Suprapubic skin (tissue), 4 donors: ENCODE measurements around the gene CIRBP. TPM values are rescaled to one million over a fixed set of nuclear protein-coding genes. Genes with fewer than 3 reads are reported as not detected.

ENCODE experiments used
- DNase-seq, 2 donors: peaks; one replicate each; pipeline ENCODE4 v3.0.0-alpha.2; 2019; ENCODE audit warnings: low spot score in 2 of 2
- H3K27ac ChIP-seq: fragments of 200-600 bp; sonication (generic); one replicate; pipeline ENCODE4 v1.5.1; 2019
- H3K27me3 ChIP-seq: fragments of 200-600 bp; sonication (generic); one replicate; pipeline ENCODE4 v1.5.1; 2019
- H3K36me3 ChIP-seq: fragments of 200-600 bp; sonication (generic); one replicate; pipeline ENCODE4 v1.5.1; 2019
- H3K4me1 ChIP-seq: fragments of 200-600 bp; sonication (generic); one replicate; pipeline ENCODE4 v1.5.1; 2019
- H3K4me3 ChIP-seq: fragments of 200-600 bp; sonication (generic); one replicate; pipeline ENCODE4 v1.5.1; 2019; ENCODE audit warnings: mild to moderate bottlenecking
- H3K9me3 ChIP-seq: fragments of 200-600 bp; sonication (generic); one replicate; pipeline ENCODE4 v1.5.1; 2019
- CTCF ChIP-seq, 2 donors: fragments of 200-600 bp in 1 of 2; fragments of 450-650 bp in 1 of 2; sonication (generic) in 1 of 2; IDR thresholded peaks; one replicate each; pipeline ENCODE4 v1.5.1; 2016 to 2019; ENCODE audit warnings: antibody characterized with exemption in 2 of 2, mild to moderate bottlenecking in 1 of 2, moderate library complexity in 1 of 2
- EP300 ChIP-seq: sonication (generic); formaldehyde crosslinking; IDR thresholded peaks from one replicate; pipeline ENCODE4 v1.6.1; 2017; ENCODE audit warnings: antibody characterized with exemption
- POLR2A ChIP-seq, 2 donors: fragments of 450-650 bp; IDR thresholded peaks; one replicate each; pipeline ENCODE4 v1.6.1; 2017; ENCODE audit warnings: antibody characterized with exemption in 2 of 2, mild to moderate bottlenecking in 2 of 2, moderate library complexity in 2 of 2
- POLR2AphosphoS5 ChIP-seq, 3 donors: sonication (generic); formaldehyde crosslinking; IDR thresholded peaks; one replicate each; pipeline ENCODE4 v1.6.1; 2017; ENCODE audit warnings: antibody characterized with exemption in 3 of 3
- WGBS: methylation state at CpG from one replicate; pipeline ENCODE4 v1.1.5; 2018; 5-methylcytosine and 5-hydroxymethylcytosine counted together
- total RNA-seq, 4 donors: library from RNA; depleted of rRNA; stranded (reverse); fragments of >200 nt; gene quantifications; one replicate each; pipeline ENCODE4 v1.1.0, GENCODE V29; 2016

CIRBP gene
- total RNA-seq, 4 donors from 2014 or later: 338 to 672 (median 451) TPM

GRCh38 chr19:1307320-1307719 lies 38.2 kb downstream of the CIRBP start:
- H3K27me3 ChIP-seq: peaks cover 24% of the 10 kb centered on the region
- peak in 1 of 2 donors; percentile 54 for DNase-seq
- H3K27ac ChIP-seq: no peak overlapping the region
- H3K4me1 ChIP-seq: no peaks in the 10 kb centered on the region
- H3K4me3 ChIP-seq: no peak overlapping the region
- no peaks in the 10 kb centered on the region for H3K36me3 ChIP-seq
- no peaks in the 10 kb centered on the region for H3K9me3 ChIP-seq
- WGBS: 89% methylated on average over 26 of the region's 38 CpGs
- TF ChIP-seq EP300: no peak
- TF ChIP-seq POLR2AphosphoS5 (IDR thresholded peaks at IDR 0.05): no peak
- no peak for TF ChIP-seq POLR2A (IDR thresholded peaks at IDR 0.05)
- TF ChIP-seq CTCF (IDR thresholded peaks at IDR 0.05): no peak

DNA sequence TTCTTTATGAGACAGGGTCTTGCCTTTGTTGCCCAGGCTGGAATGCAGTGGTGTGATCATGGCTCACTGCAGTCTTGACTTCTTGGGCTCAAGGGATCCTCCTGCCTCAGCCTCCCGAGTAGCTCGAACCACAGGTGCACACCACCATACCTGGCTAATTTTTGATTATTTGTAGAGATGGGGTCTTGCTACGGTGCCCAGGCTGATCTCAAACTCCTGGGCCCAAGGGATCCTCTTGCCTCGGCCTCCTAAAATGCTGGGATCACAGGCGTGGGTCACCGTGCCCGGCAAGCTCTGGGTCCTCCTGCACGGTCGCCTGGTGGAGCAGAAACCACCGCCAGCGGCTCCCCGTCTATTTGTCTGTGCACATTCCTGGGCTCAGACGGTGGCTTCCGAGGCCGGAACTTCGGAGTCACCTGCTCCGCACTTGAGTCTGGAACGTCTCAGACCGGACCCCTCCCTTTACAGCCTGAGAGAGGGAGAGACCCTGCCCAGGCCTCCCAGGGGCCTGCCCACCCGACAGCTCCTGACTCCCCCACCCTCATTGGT lies 38.7 kb downstream of the CIRBP start:
- peaks cover 29% of the 10 kb centered on the region for H3K27me3 ChIP-seq
- DNase-seq: no peak
- H3K36me3 ChIP-seq: no peaks in the 10 kb centered on the region
- no peaks in the 10 kb centered on the region for H3K4me1 ChIP-seq
- WGBS: 88% methylated on average over 6 of the region's 20 CpGs
- no peak overlapping the region for H3K4me3 ChIP-seq
- H3K27ac ChIP-seq: no peak overlapping the region
- TF ChIP-seq CTCF (IDR thresholded peaks at IDR 0.05): no peak
- no peak for TF ChIP-seq EP300
- TF ChIP-seq POLR2A (IDR thresholded peaks at IDR 0.05): no peak
- no peak for TF ChIP-seq POLR2AphosphoS5 (IDR thresholded peaks at IDR 0.05)
- H3K9me3 ChIP-seq: no peaks in the 10 kb centered on the region

DNA sequence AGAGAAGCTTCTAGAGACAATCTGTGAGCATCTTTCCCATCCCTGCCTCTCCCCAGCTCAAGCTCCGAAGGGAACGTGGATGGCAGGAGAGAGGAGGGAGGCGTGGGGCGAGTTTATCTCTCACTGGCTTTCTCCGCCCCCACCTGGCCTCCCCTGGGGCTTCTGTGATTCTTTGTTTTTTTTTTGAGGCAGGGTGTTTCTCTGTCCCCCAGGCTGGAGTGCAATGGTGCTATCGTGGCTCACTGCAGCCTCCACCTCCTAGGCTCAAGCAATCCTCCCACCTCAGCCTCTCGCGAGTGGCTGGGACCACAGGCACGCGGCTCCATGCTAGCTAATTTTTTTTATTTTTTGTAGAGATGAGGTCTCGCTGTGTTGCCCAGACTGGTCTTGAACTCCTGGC lies 39.6 kb downstream of the CIRBP start:
- DNase-seq: no peak
- Histone ChIP-seq H3K4me3 (no peak overlapping the region), H3K27ac (no peak overlapping the region), H3K9me3 (no peaks in the 10 kb centered on the region), H3K4me1 (peaks cover 6% of the 10 kb centered on the region), H3K36me3 (no peaks in the 10 kb centered on the region), H3K27me3 (peaks cover 37% of the 10 kb centered on the region)
- TF ChIP-seq POLR2AphosphoS5 (IDR thresholded peaks at IDR 0.05) (no peak), POLR2A (IDR thresholded peaks at IDR 0.05) (no peak), EP300 (no peak)
- 52% methylated on average over 11 of the region's 11 CpGs for WGBS

DNA sequence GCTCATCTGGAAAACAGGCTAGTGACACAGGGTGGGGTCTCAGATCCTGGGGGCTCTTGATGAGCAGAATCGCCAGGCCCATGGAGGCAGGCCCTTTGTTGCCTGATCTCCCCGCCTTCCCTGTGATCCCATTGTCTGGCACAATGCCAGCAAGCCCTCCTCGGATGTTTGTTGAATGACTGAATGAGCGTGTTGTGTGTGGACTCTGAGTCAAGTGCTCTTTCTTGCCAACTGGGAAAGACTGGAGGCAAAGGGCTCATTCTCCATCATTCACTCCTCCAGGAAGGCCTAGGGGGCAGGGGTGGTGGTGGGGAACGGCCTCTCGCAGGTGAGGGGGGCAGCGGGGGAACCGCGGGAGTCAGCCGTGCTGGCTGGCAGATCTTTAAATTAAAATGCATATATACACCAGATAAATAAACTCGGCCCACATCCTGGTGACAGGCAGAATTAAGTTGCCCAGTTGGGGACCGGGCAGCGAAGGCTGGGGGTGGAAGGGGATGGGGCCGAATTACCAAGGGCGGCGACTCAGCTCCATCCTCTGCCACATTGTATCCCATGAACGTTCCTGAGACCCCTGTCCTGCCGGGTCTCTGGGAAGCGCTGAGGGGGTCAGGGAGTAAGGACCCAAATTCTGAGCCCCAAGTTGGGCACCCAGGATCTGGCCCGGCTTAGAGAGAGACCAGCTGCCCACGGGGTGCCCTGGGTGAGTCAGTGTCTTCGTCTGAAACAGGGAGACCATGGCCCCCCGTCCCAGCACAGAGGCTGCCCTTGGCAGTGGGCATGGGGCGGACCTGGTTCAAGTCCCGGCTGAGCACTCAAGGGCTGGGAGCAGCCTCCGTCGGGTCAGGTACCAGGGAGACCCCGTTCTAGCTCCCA lies 41.1 kb downstream of the CIRBP start:
- Histone ChIP-seq H3K4me1 (peaks cover 7% of the 10 kb centered on the region), H3K27ac (no peak overlapping the region), H3K9me3 (no peaks in the 10 kb centered on the region), H3K27me3 (peaks cover 51% of the 10 kb centered on the region), H3K4me3 (no peak overlapping the region), H3K36me3 (no peaks in the 10 kb centered on the region)
- no peak for DNase-seq
- 58% methylated on average over 18 of the region's 28 CpGs for WGBS
- TF ChIP-seq CTCF (IDR thresholded peaks at IDR 0.05) (no peak), POLR2A (IDR thresholded peaks at IDR 0.05) (no peak), EP300 (no peak), POLR2AphosphoS5 (IDR thresholded peaks at IDR 0.05) (no peak)

- 85% methylated on average over 11 of the region's 18 CpGs for WGBS
- TF ChIP-seq EP300: no peak
- no peak for TF ChIP-seq CTCF (IDR thresholded peaks at IDR 0.05)
- TF ChIP-seq POLR2A (IDR thresholded peaks at IDR 0.05): no peak
- no peak for TF ChIP-seq POLR2AphosphoS5 (IDR thresholded peaks at IDR 0.05)
- Histone ChIP-seq H3K4me3 (no peak overlapping the region), H3K36me3 (no peaks in the 10 kb centered on the region), H3K4me1 (peaks cover 12% of the 10 kb centered on the region), H3K27me3 (peaks cover 57% of the 10 kb centered on the region), H3K27ac (no peak overlapping the region), H3K9me3 (no peaks in the 10 kb centered on the region)
- no peak for DNase-seq
These were observed 41.7 kb downstream of the CIRBP start for GRCh38 chr19:1310853-1311180.
